HuH-7.5 (cell line): ENCODE data around the gene ZFHX3.

Experiments
- DNase-seq: peaks from one replicate; pipeline ENCODE4 v3.0.0; 2011; ENCODE audit warnings: low spot score

ZFHX3 gene

DNA sequence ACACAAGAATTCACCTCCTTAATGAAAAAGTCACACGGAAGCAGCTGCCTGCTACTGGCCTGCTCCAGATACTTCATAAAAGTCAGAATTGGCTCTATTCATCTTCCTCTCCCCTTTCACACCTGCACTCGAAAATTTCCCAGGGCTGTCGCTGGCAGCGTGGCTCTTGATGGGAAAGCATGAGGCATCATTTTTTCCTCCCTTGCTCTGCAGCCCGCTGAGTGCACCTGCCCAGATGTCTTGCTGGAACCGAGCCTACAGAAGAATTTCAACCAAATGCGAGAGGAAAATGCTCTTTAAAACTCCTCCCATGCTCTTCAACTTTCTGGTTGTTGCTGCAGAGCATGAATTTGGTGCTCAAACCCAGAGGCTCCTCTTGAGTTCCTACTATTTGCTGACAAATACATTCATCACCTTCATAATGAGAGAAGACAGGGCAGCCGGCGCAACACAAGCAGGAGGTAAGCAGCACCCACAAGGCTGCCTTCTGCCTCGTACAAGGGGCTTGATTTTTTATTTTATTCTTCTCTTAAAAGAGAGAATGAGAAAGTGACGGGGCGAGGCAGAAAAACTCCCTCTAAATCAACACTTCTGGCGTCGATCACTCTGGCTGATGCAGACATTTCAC, 146.8 kb downstream of the ZFHX3 start:
- DNase-seq = no peak

DNA sequence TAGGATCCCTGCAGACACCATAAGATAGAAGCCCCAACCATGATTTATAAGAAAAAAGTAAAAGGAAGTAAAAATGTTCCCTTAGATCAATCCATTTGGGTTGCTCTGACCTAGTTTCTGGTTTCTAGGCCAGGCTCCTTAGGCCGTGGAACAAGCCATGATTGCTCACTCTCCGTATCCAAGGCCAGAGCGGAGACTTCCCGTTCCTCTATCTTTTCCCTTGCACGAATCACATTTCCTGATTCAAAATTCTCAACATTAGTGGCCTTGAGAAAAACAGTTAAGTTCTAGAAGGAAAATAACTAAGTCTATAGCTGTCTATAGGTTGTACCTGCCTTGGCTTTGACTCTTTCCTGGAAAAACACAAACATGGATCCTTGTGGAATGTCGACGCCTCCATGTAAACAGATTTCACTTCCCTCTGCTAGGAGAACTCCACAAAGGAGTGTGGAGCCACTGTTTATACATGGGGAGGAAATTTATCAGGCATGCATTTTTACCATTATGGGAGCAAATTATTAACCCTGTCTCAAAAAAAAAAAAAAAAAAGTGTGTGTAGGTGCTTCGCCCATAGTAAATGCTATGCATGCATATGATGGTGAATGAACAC, 149.6 kb downstream of the ZFHX3 start:
- DNase-seq = no peak

DNA sequence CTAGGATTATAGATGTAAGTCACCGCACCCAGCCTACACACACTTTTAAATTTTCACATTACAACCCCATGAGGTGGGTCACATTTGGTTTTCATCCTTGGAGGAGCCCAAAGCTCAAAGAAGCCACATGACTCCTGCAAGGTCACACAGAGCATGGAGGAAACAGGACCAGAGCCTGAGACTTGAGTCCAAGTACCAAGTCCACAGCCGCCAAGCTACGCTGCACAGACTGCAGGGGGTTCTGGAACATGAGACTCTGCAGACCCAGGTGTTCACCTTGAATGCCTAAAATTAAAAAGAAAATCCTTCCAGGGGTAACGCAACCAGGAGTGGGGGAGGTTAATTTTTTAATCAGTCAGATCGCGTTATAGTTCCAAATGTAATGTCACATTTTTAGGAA, 150.2 kb downstream of the ZFHX3 start:
- DNase-seq = no peak

DNA sequence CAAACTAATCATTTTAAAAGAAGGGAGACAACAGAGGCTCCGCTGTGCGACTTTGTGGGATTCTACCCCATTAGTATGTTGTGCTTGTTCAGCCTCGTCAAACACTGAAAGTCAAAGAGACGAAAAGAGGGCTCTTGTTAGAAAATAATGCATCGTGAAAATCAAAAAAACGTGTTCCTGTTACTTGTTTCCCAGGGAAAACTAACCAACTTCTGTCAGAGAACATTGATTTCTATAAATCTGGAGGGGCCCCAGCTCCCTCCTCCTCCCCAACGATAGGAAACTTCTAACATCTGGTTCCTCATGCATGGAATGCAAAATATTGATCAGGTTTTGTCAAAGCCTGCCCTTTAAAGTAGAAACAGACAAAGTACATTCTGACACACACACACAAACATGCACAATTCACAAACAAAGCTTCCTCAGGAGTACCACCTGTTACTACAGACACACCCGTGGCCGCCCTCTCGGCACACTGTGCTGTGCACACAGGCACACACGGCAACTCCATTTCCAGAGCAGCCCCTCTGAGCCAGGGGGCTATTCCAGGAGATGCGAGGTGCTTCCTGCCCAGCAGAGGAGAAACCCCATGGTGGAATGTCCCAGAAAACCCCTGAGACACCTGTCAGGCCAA, 151.3 kb downstream of the ZFHX3 start:
- DNase-seq = no peak

DNA sequence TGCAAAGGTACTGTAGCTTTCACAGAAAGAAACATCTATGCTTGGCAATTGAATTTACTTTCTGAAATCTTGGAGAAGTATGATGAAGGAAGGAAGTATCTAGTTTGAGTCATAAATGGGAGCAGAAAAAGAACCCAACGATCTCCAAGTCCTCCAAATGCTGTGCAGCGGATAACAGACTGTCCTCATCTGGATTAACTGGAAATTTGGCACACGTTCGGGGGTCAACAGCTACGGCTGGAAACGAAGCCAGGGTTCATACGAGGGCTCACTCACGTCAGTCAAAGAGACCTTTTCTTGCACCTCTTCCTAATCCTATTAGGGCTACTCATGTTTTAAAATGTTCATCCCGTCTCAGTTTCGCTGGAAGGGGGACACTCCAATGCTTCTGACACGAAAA, 152.0 kb downstream of the ZFHX3 start:
- DNase-seq = no peak

DNA sequence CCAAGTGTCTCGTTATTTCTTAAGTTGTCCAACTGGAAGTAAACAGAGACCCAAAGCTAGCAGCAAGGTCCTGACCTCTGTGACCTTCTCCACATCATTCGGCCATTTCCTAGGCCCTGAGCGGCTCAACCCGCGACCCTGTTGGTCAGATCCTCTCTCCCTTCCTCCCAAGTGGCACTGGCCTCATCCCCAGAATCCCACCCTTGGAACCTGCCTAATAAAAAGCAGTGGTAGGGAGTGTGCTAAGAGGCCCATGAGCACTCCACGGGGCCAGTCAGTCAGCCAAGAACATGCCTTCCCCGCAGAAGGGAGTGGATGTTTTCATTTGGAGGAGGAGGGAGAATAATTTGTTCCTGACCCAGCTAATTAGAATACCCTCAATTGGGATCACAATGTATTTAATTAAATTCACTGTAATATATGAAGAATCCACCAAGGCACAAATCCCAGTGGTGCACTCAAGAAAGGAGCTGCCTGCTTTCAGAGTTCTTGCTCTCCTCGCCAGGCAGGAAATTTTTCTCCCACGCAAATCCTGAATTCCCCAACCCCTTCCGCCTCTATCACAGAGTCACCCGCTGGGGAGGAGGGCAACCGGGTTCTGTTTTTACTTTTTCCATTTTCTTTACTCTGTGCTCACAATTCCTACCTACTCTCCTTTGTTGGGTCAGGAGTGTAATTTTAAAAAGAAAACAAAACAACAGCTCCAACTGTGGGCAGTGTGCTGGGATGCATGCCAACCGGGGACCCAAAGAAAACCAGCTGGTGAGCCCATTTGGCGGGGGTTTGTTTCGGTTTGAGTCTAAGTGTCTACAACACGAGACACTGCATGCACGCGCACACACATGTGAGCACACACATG, 153.4 kb downstream of the ZFHX3 start:
- no peak for DNase-seq

DNA sequence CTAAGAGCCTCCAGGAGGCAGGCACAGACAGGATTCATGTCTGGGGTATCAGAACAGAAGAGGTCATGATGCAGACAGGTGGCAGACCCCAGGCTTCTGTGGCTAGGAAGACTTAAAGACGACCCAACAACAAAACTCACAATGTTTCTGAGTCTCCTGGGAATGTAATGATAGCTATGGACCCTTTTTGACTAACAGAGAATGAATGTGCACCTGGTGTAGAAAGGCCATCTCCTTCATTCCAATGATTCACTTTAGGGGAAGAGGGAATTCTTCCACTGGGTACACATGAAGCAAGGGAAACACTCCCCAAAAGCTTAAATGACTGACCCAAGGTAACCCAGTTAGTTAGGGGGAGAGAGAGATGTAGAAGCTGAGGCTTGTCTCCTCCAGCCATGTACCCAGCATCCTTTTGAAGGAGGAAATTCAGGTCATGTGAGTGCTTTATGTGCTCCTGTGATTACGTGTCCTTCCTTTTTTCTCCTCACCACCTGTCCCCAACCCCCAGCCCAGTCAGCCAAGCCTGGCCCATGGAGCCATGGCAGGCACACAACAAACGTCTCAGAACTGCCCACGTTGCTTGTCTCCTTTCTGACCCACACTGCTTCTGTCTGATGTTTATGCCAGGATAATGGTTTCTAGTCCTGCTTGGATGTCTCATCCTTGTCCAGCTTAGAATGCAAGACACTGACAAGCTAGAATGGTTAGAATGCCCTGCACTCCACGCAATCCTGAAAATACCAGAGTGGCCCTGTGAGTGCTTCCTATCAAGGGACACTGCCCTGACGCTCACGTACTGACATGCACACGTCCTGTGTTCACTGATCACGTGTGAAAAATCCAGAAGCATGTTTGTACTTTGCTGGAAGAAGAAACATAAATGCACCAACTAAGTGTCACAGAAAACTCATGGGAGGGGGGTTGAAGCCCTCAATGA, 156.4 kb downstream of the ZFHX3 start:
- no peak for DNase-seq

DNA sequence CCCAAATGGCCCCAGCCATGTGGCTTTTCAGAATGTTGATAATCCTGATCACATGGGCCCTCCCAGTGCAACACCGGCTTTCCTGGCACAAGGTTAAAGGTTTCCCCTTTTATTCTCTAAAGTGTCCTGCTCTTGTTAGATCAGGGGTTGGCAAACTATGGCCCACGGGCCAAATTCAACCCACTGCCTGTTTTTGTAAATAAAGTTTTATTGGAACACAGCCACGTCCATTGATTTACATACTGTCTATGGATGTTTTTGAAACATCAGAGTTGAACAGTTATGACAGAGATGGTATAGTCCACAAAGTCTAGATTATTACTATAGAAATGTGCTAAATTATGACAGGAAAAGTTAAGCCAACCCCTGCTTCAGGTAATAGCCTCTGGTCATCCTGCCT, 157.3 kb downstream of the ZFHX3 start:
- DNase-seq = no peak

DNA sequence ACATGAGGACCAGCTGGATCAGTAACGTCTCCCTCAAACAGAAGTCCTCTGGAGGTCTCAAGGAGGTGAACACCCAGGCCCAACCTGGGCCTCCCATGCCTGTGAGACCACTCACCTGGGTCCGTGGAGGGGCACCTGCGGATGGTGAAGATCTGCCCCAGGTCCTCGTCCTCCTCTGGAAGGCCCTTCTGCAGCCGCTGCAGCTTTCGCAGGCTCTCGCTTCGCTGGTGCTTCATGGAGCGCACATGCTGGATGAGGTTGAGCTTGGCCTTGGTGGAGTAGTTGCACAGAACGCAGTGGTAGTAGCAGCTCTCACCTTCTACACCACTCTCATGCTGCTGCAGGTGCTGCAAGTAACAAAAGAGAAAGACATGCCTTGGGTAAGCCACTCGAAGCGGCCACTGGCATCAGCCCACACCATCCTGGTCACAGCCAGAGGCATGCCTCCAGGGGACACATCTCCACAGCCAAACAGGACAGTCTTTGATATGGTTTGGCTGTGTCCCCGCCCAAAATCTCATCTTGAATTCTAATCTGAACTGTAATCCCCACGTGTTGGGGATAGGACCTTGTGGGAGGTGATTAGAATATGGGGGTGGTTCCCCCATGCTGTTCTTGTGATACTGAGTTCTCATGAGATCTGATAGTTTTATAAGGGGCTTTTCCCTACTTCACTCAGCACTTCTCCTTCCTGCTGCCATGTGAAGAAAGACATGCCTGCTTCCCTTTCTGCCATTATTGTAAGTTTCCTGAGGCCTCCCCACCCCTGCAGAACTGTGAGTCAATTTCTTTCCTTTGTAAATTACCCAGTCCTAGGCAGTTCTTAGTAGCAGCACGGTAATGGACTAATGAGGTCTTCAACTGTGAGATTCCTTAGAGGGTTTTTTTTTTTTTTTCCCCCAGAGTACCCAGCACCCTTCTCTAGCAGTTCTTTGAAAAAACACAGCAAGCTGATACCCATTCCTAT, 158.0 kb downstream of the ZFHX3 start:
- no peak for DNase-seq

DNA sequence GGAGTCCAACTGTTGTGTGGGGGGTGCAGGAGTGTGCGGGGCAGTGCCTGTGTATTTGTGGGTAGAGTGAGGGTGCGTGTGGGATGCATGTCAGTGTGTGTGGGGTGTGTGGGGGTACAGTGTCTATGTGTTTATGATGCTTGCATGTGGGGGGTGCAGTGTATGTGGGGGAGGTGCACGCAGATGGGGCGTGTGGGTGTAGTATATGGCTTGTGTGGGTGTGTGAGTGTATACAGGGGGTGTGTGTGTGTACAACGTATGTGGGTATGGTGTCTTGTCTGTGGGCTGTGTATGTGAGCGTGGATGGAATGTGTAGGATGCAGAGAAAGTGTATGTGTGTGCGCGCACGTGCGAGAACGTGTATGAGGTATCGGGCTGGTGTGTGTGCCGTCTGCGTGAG, 160.4 kb downstream of the ZFHX3 start:
- DNase-seq = no peak

DNA sequence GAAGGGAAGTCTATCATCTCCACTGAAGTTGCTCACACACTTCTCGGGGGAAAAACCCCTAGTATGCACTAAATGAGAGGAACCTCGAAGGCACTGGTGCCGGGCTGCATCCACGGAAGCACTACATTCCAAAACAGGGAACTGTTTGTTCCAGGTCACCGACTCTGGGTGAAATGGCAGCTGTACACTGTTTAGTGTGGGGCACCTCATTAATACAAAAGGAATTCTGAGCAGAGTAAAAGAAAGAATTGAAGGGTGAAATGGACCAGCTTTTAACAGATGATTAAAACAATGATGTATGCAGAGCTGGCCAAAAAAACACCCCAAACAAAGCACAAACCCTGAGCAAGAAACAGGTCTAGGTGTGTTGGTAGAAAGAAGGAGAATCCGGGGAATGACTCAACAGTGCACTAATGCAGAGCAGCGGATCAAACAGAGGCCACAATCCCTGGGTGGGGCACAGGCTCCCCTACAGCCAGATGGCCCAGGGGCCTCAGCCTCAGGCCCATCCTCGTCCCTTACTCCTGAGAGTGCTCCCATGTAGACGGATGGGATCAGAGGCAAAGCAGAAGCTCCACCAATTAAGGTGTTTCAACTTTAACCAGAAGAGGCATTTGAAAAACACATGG, 161.5 kb downstream of the ZFHX3 start:
- no peak for DNase-seq

DNA sequence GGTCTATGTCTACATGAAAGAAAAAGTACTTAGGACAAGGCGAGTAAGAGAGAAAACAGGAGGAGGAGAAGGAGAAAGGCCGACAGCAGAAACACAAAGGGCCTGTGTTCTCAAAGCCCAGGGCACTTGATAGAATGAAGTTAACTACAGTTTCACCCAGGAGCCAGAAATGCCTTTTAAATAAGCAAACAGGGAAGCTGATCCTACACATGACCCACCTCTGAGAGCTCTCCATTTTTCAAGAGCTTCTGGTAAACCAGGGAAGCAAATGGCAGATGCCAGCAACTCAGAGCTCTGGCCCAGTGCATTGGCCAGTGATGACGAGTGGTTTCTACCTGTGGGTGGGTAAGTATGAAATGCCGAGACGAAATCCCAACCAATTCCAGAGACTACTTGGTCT, 163.4 kb downstream of the ZFHX3 start:
- no peak for DNase-seq

DNA sequence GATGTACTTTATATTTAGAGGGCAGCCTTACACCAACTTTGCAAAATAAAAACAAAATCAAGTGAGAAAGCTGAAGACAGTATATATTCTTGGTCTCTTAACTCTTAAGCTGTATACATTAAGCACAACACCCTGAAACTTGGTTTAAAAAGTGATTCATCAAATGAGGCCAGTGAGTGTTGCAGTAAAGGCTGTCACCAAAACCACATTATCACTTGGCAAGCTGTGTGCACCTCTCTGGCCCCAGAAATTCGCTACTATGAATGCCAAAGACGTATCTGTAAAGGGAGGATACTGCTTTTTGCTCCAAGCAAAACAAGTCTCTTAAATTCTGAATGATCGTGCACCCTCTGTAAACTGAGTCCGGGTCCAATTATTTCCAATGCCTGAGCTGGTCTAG, 163.9 kb downstream of the ZFHX3 start:
- no peak for DNase-seq

DNA sequence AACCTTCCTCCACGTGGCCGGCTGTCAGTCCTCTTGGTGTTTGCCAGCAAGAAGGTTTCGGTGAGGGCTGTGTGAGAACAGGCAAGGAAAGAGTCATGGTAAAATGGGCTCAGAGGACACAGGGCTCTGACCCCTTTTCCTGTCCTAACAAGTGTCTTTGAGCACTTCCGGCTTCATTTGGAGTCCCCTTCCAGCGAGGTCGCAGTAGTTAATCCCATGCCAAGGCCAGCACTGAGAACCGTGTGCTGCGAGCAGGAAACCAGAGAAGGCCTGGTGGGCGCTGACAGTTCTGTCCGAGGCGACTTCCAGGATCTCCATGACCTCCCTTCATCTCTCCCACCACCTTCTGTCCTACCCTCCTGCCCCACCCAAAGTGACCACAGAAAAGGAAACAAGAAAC, 168.1 kb downstream of the ZFHX3 start:
- no peak for DNase-seq

DNA sequence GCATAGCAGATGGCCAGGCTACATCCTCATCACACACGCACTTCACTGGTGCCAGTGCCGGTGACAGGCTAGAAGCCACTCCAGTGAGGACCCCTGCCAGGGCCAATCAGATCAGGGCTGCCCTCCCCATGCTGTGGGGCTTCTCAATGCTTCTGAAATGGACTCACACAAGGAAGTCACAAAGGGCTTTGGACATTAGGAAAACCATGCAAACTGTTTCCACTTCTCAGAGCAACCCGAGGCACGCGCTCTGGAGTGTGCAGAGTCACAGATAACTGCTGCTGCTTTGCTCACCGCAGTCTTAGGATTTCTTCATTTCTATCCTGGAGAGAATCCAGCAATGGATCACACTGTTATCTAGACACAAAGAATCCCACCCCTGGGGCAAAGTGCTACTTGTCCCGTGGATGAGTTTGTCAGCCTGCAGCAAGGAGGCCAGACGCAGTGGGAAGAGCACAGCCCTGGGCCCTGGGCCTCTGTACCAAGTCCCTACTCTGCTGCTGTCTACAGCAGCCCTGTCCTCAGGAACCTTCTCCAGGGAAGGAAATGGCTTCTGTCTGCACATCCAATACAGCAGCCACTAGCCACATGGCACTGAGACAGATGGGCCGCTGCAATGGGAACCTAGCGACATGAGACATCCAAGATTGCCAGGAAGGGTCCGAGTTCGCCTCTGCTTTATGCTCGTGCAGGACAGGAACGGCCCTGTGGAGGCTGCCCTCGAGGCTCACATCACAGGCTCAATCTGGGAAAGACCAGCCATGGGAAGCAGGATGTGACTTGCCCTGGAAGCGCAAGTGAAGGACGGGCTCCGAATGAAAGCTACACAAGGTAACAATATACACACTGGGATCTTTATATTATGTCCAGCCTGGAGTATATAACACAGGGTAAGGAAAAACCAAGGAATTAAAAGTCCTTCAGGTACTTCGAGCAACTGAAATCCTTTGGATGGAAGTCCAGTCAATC, 169.3 kb downstream of the ZFHX3 start:
- peak; percentile 32 for DNase-seq

DNA sequence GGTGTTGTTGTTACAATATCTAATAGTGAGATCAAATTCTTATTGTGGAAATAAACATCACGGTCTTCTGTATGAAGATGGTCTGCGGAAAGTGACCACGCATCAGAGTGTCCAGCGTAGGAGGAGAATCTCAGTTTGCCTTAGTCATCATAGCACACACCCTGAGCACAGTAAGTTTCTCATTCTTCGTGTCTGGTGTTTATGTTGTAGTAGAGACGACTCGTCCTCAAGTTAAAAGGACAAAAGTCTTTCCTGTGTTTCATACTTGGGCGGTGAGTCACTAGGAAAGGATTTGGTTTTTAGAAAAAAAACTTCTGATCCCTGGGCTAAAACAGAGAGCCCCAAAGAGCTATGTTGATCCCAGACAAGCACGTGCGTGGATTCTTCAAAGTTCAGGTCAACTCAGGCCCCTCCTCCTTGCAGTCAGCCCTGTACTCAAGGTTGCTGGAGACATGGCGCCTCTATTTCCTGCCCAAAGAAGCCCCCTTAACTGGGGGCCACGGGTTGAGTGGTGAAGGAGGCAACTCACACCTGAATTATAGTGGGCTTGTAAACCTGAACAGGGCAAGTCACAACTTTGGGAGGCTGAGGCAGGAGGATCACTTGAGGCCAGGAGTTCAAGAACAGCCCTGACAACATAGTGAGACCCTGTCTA, 170.4 kb downstream of the ZFHX3 start:
- DNase-seq = peak; percentile 23

DNA sequence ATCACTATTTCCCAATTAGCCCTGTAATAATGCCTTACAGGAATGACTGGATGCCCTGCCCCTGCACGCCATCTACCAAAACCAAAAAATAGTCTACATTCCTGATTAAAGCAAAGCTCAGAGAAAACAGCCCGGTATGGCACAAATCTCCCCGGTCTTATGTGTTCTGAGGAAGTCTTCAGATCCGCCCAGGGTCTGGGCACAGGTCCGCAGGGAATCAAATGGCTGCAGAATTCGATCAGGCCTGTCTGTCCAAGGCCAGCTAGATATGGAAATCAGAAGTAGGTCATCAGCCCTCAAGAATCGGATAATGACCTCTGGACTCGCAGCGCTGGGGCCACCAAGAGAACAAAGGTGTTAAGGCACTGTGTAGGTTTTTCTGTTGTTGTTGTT, 171.0 kb downstream of the ZFHX3 start:
- DNase-seq = no peak

DNA sequence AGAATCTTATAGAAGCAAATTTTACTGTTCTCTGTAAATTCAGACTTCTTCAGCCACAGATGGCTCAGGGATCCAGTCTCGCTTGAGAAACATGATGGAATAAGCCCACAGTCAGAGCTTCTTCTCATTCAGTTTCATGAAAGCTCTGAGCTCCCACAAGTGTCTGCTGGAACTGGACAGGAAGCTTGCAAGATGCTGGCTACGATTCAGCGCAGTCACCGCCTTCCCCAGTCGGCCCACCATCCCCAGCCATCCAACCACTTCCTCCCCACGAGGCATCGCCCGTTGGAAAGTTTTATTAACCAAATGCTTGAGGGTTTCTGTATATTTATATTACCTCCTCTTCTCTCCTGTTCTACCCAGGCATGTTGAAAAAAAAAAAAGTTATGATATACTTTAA, 171.7 kb downstream of the ZFHX3 start:
- DNase-seq = no peak
